Measurements from ENCODE around the gene DTNB.

The DTNB gene

GRCh38 chr2:25430556-25430955 lies 242.8 kb downstream of the DTNB start:
- DNase-seq (ENCODE audit: low read depth), result no peak
- TF ChIP-seq CTCF (conservative IDR thresholded peaks at IDR 0.05; ENCODE audit: low read depth, low read length), result no peak
- no peak overlapping the region for H3K4me3 ChIP-seq (ENCODE audit: low read length)

GRCh38 chr2:25426326-25426725 lies 247.1 kb downstream of the DTNB start:
- TF ChIP-seq CTCF (conservative IDR thresholded peaks at IDR 0.05; ENCODE audit: low read depth, low read length), result no peak
- DNase-seq (ENCODE audit: low read depth), result no peak
- H3K4me3 ChIP-seq (ENCODE audit: low read length), result no peak overlapping the region

GRCh38 chr2:25424426-25425028 lies 248.8 kb downstream of the DTNB start:
- TF ChIP-seq CTCF (conservative IDR thresholded peaks at IDR 0.05; ENCODE audit: low read depth, low read length), result no peak
- DNase-seq (ENCODE audit: low read depth), result no peak
- H3K4me3 ChIP-seq (ENCODE audit: low read length), result no peak overlapping the region

- DNase-seq (ENCODE audit: low read depth), result no peak
- no peak overlapping the region for H3K4me3 ChIP-seq (ENCODE audit: low read length)
- TF ChIP-seq CTCF (conservative IDR thresholded peaks at IDR 0.05; ENCODE audit: low read depth, low read length), result no peak
These were observed 251.5 kb downstream of the DTNB start for GRCh38 chr2:25421820-25422411.

GRCh38 chr2:25421289-25421688 lies 252.1 kb downstream of the DTNB start:
- TF ChIP-seq CTCF (conservative IDR thresholded peaks at IDR 0.05; ENCODE audit: low read depth, low read length), result no peak
- no peak for DNase-seq (ENCODE audit: low read depth)
- H3K4me3 ChIP-seq (ENCODE audit: low read length), result no peak overlapping the region

- DNase-seq (ENCODE audit: low read depth), result no peak
- no peak overlapping the region for H3K4me3 ChIP-seq (ENCODE audit: low read length)
- TF ChIP-seq CTCF (conservative IDR thresholded peaks at IDR 0.05; ENCODE audit: low read depth, low read length), result no peak
These were observed 252.5 kb downstream of the DTNB start for GRCh38 chr2:25420820-25421237.

- no peak overlapping the region for H3K4me3 ChIP-seq (ENCODE audit: low read length)
- no peak for TF ChIP-seq CTCF (conservative IDR thresholded peaks at IDR 0.05; ENCODE audit: low read depth, low read length)
- DNase-seq (ENCODE audit: low read depth), result no peak
These were observed 253.6 kb downstream of the DTNB start for GRCh38 chr2:25419678-25420242.
